RWPE2 (cell line): ENCODE measurements around the gene PSME4.

Source experiments
- ATAC-seq: fragments of 200-7000 bp; cut with Tn5 transposase; 3 replicates; pipeline ENCODE4 v1.9.1; 2021; ENCODE audit warnings: low read depth
- DNase-seq: peaks from one replicate; pipeline ENCODE4 v3.0.0-alpha.2; 2020; ENCODE audit warnings: low spot score
- H3K27ac ChIP-seq: fragments of 450-650 bp; 2 replicates; pipeline ENCODE4 v1.5.1; 2017; ENCODE audit warnings: mild to moderate bottlenecking; ENCODE audit not compliant: poor library complexity, severe bottlenecking
- H3K27me3 ChIP-seq: fragments of 250-450 bp; sonication (Bioruptor Pico); 2 replicates; pipeline ENCODE4 v1.5.1; 2021; ENCODE audit warnings: mild to moderate bottlenecking, moderate library complexity; ENCODE audit not compliant: insufficient read depth, poor library complexity, severe bottlenecking
- H3K36me3 ChIP-seq: fragments of 250-450 bp; sonication (Bioruptor Pico); 2 replicates; pipeline ENCODE4 v1.5.1; 2020; ENCODE audit warnings: low read depth, mild to moderate bottlenecking, moderate library complexity
- H3K4me1 ChIP-seq: fragments of 250-450 bp; sonication (Bioruptor Pico); 2 replicates; pipeline ENCODE4 v1.5.1; 2021; ENCODE audit warnings: mild to moderate bottlenecking, moderate library complexity; ENCODE audit not compliant: insufficient read depth, poor library complexity, severe bottlenecking
- H3K4me3 ChIP-seq: fragments of 250-450 bp; sonication (Bioruptor Pico); 2 replicates; pipeline ENCODE4 v1.5.1; 2021; ENCODE audit warnings: mild to moderate bottlenecking, moderate library complexity; ENCODE audit not compliant: severe bottlenecking
- H3K9me3 ChIP-seq: fragments of 250-450 bp; sonication (Bioruptor Pico); 2 replicates; pipeline ENCODE4 v1.5.1; 2021; ENCODE audit warnings: mild to moderate bottlenecking, moderate library complexity; ENCODE audit not compliant: severe bottlenecking
- CTCF ChIP-seq: fragments of 450-650 bp; IDR thresholded peaks from one replicate; pipeline ENCODE4 v1.5.1; 2017; ENCODE audit warnings: mild to moderate bottlenecking, moderate library complexity; ENCODE audit not compliant: poor library complexity, severe bottlenecking

The PSME4 gene, protein sequence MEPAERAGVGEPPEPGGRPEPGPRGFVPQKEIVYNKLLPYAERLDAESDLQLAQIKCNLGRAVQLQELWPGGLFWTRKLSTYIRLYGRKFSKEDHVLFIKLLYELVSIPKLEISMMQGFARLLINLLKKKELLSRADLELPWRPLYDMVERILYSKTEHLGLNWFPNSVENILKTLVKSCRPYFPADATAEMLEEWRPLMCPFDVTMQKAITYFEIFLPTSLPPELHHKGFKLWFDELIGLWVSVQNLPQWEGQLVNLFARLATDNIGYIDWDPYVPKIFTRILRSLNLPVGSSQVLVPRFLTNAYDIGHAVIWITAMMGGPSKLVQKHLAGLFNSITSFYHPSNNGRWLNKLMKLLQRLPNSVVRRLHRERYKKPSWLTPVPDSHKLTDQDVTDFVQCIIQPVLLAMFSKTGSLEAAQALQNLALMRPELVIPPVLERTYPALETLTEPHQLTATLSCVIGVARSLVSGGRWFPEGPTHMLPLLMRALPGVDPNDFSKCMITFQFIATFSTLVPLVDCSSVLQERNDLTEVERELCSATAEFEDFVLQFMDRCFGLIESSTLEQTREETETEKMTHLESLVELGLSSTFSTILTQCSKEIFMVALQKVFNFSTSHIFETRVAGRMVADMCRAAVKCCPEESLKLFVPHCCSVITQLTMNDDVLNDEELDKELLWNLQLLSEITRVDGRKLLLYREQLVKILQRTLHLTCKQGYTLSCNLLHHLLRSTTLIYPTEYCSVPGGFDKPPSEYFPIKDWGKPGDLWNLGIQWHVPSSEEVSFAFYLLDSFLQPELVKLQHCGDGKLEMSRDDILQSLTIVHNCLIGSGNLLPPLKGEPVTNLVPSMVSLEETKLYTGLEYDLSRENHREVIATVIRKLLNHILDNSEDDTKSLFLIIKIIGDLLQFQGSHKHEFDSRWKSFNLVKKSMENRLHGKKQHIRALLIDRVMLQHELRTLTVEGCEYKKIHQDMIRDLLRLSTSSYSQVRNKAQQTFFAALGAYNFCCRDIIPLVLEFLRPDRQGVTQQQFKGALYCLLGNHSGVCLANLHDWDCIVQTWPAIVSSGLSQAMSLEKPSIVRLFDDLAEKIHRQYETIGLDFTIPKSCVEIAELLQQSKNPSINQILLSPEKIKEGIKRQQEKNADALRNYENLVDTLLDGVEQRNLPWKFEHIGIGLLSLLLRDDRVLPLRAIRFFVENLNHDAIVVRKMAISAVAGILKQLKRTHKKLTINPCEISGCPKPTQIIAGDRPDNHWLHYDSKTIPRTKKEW (N-terminal part only)

DNA sequence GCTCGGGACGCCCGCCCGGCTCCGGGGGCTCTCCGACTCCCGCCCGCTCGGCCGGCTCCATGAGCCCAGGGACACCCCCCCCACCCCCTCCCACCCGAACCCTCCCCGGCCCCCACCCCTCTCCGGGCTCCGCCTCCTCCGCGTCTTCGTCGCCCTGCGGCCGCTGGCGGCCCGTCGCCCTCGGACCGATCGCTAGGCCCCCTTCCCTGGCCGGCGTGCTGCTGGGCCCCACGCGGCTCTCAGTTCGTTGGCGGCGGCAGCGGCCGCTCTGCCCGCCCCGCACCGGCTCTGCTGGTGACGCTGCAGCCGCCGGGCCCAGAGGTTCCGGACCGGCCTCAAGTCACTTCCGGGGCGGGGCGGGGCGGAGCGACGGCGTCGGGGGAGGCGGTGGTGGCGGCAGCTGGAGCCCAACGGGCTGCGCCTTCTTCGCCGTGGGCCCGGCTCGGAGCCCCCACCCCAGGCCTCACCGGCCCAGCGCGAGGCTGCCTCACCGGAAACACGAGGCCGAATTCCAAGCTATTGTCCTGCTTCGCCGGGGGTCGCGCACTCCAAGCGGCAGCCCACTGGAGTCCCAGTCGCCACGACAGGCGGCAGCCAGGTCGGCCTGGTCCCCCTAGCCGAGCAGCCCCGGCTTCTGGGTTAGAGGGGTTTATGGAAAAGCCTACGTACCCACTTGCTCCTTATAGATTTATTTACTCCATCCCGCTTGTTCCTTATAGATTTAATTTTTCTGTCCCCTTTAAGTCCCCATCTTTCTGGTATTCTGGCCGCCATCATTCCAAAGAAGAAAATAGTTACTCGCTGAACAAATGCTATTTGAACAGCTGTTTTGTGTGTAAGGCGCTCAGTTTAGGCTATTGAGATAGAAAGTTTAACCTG, at the start of gene PSME4:
Gene PSME4 (minus strand): TSS at position 270 of the 879 bp plus-strand sequence. CDS start 209 bp downstream, at position 61.
- Histone ChIP-seq H3K36me3 (peaks cover 10% of the 10 kb centered on the region; the same call in 1 of the 2 replicates), H3K4me1 (peaks cover 7% of the 10 kb centered on the region), H3K9me3 (no peaks in the 10 kb centered on the region), H3K4me3 (peak within 1 kb of the TSS; percentile 85), H3K27me3 (no peaks in the 10 kb centered on the region), H3K27ac (peak within 1 kb of the TSS; percentile 77)
- peak; percentile 92 for DNase-seq
- peak; percentile 85 for ATAC-seq
- no peak for TF ChIP-seq CTCF

GRCh38 chr2:54015798-54016699, 45.3 kb upstream of the PSME4 start:
- TF ChIP-seq CTCF: no peak
- Histone ChIP-seq H3K36me3 (no peaks in the 10 kb centered on the region), H3K4me3 (no peak overlapping the region), H3K27me3 (no peaks in the 10 kb centered on the region), H3K9me3 (peaks cover 6% of the 10 kb centered on the region), H3K4me1 (peaks cover 6% of the 10 kb centered on the region), H3K27ac (peak overlapping the region; percentile 36)
- DNase-seq: no peak
- ATAC-seq: peak; percentile 95

GRCh38 chr2:54013996-54014395, 43.2 kb upstream of the PSME4 start:
- no peaks in the 10 kb centered on the region for H3K9me3 ChIP-seq
- peaks cover 6% of the 10 kb centered on the region for H3K4me1 ChIP-seq
- no peak overlapping the region for H3K27ac ChIP-seq
- H3K27me3 ChIP-seq: no peaks in the 10 kb centered on the region
- ATAC-seq (no peak), DNase-seq (no peak)
- H3K36me3 ChIP-seq: no peaks in the 10 kb centered on the region
- TF ChIP-seq CTCF: no peak
- no peak overlapping the region for H3K4me3 ChIP-seq
